Activated naive CD8-positive, alpha-beta T cell treated with anti-CD3 and anti-CD28 coated beads, Interleukin-2, amount 10 ng/mL, durations not matched to agents 7 days and 5 days (primary cell): ENCODE measurements around the gene SMIM10L1. TPM values are rescaled to one million over a fixed set of nuclear protein-coding genes. Genes with fewer than 3 reads are reported as not detected.

ENCODE experiments used
- ATAC-seq: fragments of 150-1000 bp; cut with Tn5 transposase; one replicate; pipeline ENCODE4 v1.10.0; 2021; ENCODE audit warnings: low read depth, moderate library complexity
- POLR2A ChIA-PET: fragments of 350-600 bp; sonication (Branson Sonifier 250); formaldehyde crosslinking; loops from one replicate; lab custom pipeline; 2021; ENCODE audit warnings: antibody characterized with exemption; lab: Charles Lee
- DNase-seq: peaks from one replicate; pipeline ENCODE4 v3.0.0; 2021
- H3K27ac Mint-ChIP-seq: one replicate; pipeline ENCODE4 v1.8.0; 2022; ENCODE audit warnings: mild to moderate bottlenecking, mixed read lengths
- H3K27me3 Mint-ChIP-seq: one replicate; pipeline ENCODE4 v1.8.0; 2022; ENCODE audit warnings: mild to moderate bottlenecking, moderate library complexity, mixed read lengths
- H3K36me3 Mint-ChIP-seq: one replicate; pipeline ENCODE4 v1.8.0; 2021; ENCODE audit warnings: mild to moderate bottlenecking, mixed read lengths
- H3K4me1 Mint-ChIP-seq: one replicate; pipeline ENCODE4 v1.8.0; 2021; ENCODE audit warnings: mixed read lengths
- H3K4me3 Mint-ChIP-seq: one replicate; pipeline ENCODE4 v1.8.0; 2022; ENCODE audit warnings: mild to moderate bottlenecking, moderate library complexity, mixed read lengths
- H3K9me3 Mint-ChIP-seq: one replicate; pipeline ENCODE4 v1.8.0; 2021; ENCODE audit warnings: mixed read lengths
- total RNA-seq, 2 experiments: library from RNA; stranded (reverse); gene quantifications; one replicate each; pipeline ENCODE4 v1.2.3, GENCODE V29; 2021

Gene SMIM10L1
- 10 to 100 TPM; 10.1 to 10.3 TPM for total RNA-seq

DNA sequence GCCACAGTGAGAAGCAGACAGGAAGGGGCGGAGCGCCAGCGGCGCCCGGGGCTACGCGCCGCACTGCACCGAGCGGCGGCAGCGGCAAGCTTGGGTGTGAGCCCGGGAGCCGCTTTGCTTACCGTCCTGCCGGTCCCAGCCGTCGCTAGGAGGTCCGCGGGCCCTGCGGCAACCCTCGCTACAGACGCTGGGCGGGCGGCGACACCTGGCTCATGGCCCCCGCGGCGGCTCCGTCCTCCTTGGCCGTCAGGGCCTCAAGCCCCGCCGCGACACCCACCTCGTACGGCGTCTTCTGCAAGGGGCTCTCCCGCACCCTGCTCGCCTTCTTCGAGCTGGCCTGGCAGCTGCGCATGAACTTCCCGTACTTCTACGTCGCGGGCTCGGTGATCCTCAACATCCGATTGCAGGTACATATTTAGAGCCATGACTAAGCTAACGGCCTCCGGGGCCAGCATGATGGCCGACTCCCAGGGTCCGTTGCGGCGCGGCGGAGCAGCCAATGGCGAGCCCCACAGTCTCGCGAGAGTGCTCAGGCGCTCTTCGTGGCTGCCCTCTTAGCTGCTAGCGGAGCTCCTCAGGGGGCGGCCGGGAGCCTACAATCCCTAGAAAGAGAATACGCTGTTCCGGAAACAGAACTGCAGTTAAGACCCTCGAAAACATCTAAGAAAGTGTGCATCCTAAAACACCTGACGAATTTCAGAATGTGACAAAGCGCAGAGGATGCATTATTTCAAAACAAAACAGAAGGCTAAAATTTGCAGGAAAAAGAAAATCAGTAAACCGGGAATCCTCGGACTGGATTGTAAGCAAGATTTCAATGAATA lies at the start of gene SMIM10L1:
Gene SMIM10L1, plus strand, starts transcription at position 50 of the 824 bp plus-strand sequence. Its CDS starts 163 bp downstream, at position 213.
- Mint-ChIP-seq H3K4me1 (peaks cover 33% of the 10 kb centered on the region), H3K36me3 (peaks cover 55% of the 10 kb centered on the region), H3K27ac (peak within 1 kb of the TSS; percentile 100), H3K4me3 (peak within 1 kb of the TSS; percentile 98), H3K9me3 (no peaks in the 10 kb centered on the region), H3K27me3 (no peaks in the 10 kb centered on the region)
- ATAC-seq: peak; percentile 97
- peak; percentile 89 for DNase-seq
- POLR2A ChIA-PET: interaction anchor here (0.7 to 2.4 kb wide), 10 partner anchors 8 to 1186 kb away, joined by 3 to 17 read pairs (median 5); partner anchors contain the start of genes BORCS5, MAGOHB and PRR4

DNA sequence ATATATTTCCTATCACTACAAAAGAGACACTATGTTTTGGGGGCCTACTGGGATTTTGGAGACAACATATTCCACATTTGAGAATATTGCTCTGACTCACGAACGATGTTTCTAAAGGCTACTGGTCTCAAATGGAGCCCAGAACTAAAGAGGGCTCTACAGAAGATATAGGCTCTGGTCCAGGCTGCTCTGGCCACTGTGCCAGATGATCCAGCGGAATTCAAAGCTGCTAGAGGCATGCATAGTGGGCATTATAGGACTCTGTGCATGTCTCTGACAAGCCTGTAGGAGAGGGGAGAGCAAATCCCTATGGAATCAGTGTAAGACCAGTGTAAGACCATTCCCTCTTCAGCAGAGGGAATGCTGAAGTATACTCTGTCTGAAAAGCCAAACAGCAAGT lies 40.6 kb upstream of the SMIM10L1 start:
- peaks cover 9% of the 10 kb centered on the region for H3K9me3 Mint-ChIP-seq
- peaks cover 44% of the 10 kb centered on the region for H3K36me3 Mint-ChIP-seq
- H3K27me3 Mint-ChIP-seq: no peaks in the 10 kb centered on the region
- no peaks in the 10 kb centered on the region for H3K4me1 Mint-ChIP-seq
- POLR2A ChIA-PET: no interaction called here
- no peak overlapping the region for H3K27ac Mint-ChIP-seq
- ATAC-seq: no peak
- DNase-seq: no peak
- no peak overlapping the region for H3K4me3 Mint-ChIP-seq

DNA sequence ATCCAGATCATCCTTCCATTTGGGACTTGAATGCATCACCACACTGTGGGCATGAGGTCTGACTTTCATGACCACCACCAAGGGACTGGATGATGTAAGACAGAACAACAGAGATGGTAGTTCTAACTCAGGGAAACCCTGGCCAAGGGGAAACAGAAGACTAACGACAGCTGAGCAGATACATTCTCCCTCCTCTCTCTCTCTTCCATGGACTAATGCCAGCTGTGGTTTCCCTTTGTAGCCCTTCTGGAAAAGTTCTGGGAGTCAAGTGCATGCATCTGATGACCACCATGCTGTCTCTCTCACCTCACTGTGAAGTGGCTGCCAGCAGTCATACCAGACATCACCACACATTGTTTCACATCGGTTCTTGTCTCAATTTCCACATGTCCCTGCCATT lies 40.0 kb upstream of the SMIM10L1 start:
- H3K4me1 Mint-ChIP-seq: no peaks in the 10 kb centered on the region
- peaks cover 49% of the 10 kb centered on the region for H3K36me3 Mint-ChIP-seq
- DNase-seq (no peak), ATAC-seq (no peak)
- H3K4me3 Mint-ChIP-seq: no peak overlapping the region
- no peaks in the 10 kb centered on the region for H3K27me3 Mint-ChIP-seq
- H3K27ac Mint-ChIP-seq: no peak overlapping the region
- POLR2A ChIA-PET: no interaction called here
- peaks cover 9% of the 10 kb centered on the region for H3K9me3 Mint-ChIP-seq

DNA sequence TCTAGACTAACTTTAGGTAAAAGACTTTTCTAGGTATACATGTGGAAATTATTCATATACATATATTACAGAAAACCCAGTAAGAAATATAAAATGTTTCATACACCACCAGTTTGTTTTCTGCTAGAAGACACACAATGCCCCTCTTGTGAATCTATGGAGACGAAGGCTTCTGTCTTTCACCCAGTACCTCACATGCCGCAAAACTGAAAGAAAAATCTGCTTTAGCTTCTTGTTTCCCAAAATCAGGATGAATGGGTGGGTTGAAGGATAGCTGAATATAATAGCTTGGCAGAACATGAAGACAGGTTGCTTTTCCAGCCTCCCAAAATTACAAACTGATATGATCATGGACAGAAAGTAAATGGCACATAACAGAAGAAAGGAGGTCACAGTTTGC lies 37.8 kb upstream of the SMIM10L1 start:
- ATAC-seq (no peak), DNase-seq (no peak)
- H3K4me1 Mint-ChIP-seq: no peaks in the 10 kb centered on the region
- H3K27me3 Mint-ChIP-seq: no peaks in the 10 kb centered on the region
- H3K27ac Mint-ChIP-seq: no peak overlapping the region
- peaks cover 9% of the 10 kb centered on the region for H3K9me3 Mint-ChIP-seq
- POLR2A ChIA-PET: no interaction called here
- peaks cover 50% of the 10 kb centered on the region for H3K36me3 Mint-ChIP-seq
- H3K4me3 Mint-ChIP-seq: no peak overlapping the region

DNA sequence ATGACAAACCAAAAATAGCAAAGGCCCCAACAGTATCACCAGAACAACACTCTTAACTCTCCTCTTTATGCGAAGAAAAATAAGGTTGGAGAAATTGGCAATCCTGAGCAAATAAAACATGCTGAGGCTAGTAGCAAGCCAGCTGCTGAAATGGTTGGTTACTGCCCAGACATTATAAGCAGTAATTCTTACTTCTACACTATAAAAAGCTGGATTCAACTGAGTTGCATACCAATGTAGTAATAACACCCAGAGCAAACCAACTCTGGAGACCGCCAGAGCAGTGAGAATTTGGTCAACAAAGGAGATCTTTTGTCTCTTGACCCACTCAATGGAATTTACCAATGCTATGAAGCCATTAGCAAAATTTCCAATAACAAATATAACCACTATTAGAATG lies 37.2 kb upstream of the SMIM10L1 start:
- H3K36me3 Mint-ChIP-seq: peaks cover 43% of the 10 kb centered on the region
- no peak for DNase-seq
- H3K4me3 Mint-ChIP-seq: no peak overlapping the region
- POLR2A ChIA-PET: no interaction called here
- H3K9me3 Mint-ChIP-seq: peaks cover 9% of the 10 kb centered on the region
- no peaks in the 10 kb centered on the region for H3K27me3 Mint-ChIP-seq
- H3K4me1 Mint-ChIP-seq: no peaks in the 10 kb centered on the region
- H3K27ac Mint-ChIP-seq: no peak overlapping the region
- ATAC-seq: no peak

DNA sequence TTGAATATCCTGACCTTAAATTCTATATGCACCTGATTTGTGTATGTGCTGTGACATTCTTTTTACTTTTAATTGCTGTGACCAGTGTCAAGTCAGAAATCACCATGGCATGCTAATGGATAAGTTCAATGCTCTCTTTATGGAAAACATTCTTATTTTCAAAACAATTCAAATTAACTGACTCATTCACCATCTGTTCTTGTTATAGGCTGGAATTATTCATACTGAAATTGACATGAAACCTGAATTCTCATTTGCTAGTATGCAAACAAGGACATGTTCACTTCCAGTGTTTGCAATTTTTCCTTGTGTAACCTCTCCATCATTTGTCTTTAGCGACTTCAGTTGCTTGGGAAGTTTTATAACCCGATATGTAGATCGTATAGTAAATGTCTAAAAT lies 36.7 kb upstream of the SMIM10L1 start, which contains the start of gene TAS2R30:
Gene TAS2R30, minus strand, starts transcription at position 340 of the 400 bp plus-strand sequence. CDS start 400 bp downstream, outside the sequence.
- Mint-ChIP-seq H3K4me1 (no peaks in the 10 kb centered on the region), H3K9me3 (peaks cover 6% of the 10 kb centered on the region), H3K27ac (no peak within 1 kb of the TSS), H3K4me3 (no peak within 1 kb of the TSS), H3K27me3 (no peaks in the 10 kb centered on the region), H3K36me3 (peaks cover 40% of the 10 kb centered on the region)
- no peak for ATAC-seq
- POLR2A ChIA-PET: no interaction called here
- no peak for DNase-seq

DNA sequence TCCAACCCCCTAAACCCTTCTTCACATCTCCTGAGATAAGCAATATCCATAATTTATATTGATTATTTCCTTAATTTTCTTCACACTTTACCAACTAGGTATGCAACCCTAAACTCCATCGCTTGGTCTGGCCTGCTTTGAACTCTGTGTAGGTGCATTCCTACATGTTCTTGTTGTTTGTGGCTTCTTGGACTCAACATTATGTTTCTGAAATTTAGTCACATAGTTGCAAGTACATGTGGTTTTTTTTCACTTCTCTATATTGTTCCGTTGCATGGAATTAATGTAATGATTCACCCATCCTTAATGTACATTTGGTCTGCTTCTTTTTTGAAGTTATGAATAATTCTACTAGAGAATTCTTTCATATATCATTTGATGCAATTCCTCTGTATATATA lies 34.9 kb upstream of the SMIM10L1 start:
- H3K4me1 Mint-ChIP-seq: no peaks in the 10 kb centered on the region
- no peak for DNase-seq
- no peak for ATAC-seq
- peaks cover 45% of the 10 kb centered on the region for H3K36me3 Mint-ChIP-seq
- H3K9me3 Mint-ChIP-seq: peaks cover 4% of the 10 kb centered on the region
- POLR2A ChIA-PET: no interaction called here
- H3K27me3 Mint-ChIP-seq: no peaks in the 10 kb centered on the region
- H3K4me3 Mint-ChIP-seq: no peak overlapping the region
- no peak overlapping the region for H3K27ac Mint-ChIP-seq

DNA sequence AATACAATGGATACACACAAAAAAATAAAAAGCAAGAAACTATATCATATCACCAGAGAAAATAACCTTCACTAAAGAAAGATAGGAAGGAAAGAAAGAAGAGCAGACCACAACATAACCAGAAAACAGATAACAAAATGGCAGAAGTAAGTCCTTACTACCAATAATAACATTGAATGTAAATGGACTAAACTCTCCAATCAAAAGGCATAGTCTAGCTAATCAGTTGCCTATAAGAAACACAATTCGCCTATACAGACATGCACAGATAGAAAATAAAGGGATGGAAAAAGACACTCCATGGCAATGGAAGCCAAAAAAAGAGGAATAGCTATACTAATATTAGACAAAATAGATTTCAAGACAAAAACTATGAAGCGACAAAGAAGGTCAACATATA lies 27.6 kb upstream of the SMIM10L1 start:
- Mint-ChIP-seq H3K27me3 (no peaks in the 10 kb centered on the region), H3K36me3 (peaks cover 50% of the 10 kb centered on the region), H3K9me3 (peaks cover 5% of the 10 kb centered on the region), H3K27ac (no peak overlapping the region), H3K4me3 (no peak overlapping the region), H3K4me1 (no peaks in the 10 kb centered on the region)
- no peak for DNase-seq
- POLR2A ChIA-PET: no interaction called here
- ATAC-seq: no peak

DNA sequence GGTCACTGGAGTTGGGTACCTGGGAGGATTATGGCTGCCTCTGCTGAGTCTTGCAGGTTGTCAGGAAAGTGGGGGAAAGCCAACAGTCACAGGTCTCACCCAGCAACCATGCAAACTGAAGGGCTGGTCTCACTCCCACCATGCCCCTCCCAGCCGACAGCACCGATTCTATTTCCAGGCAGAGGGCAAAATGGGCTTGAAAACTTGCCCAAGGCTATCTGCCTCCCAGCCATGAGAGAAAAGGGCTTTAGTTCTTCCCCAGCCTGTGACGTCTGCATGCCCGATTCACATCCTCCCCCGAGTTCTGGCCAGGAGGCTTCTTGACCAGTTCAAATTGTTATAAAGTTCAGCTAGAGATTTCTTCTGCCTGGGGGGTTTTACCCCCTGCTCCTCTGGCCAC lies 26.7 kb upstream of the SMIM10L1 start:
- DNase-seq: no peak
- no peak for ATAC-seq
- no peaks in the 10 kb centered on the region for H3K4me1 Mint-ChIP-seq
- H3K36me3 Mint-ChIP-seq: peaks cover 51% of the 10 kb centered on the region
- POLR2A ChIA-PET: no interaction called here
- H3K27me3 Mint-ChIP-seq: no peaks in the 10 kb centered on the region
- H3K9me3 Mint-ChIP-seq: peaks cover 5% of the 10 kb centered on the region
- no peak overlapping the region for H3K27ac Mint-ChIP-seq
- H3K4me3 Mint-ChIP-seq: no peak overlapping the region

DNA sequence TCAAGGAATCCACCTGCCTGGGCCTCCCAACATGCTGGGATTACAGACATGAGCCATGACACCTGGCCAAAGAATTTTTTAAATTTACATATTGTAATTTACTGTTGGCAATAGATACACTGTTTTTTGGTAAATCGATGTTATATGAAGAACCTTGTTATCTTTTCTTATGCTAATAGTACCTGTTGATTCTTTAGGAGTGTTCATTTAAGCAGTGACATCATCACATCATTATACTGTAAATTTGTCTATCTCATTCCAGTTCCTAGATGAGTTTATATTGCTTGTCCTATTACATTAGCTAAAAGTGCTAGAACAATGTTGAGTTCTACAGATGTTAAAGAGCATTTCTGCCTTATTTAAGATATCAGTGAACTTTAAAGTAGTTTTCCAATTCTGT lies 23.6 kb upstream of the SMIM10L1 start:
- H3K4me1 Mint-ChIP-seq: peaks cover 2% of the 10 kb centered on the region
- DNase-seq (no peak), ATAC-seq (no peak)
- H3K36me3 Mint-ChIP-seq: peaks cover 43% of the 10 kb centered on the region
- H3K27me3 Mint-ChIP-seq: no peaks in the 10 kb centered on the region
- POLR2A ChIA-PET: no interaction called here
- H3K27ac Mint-ChIP-seq: no peak overlapping the region
- H3K4me3 Mint-ChIP-seq: no peak overlapping the region
- peaks cover 10% of the 10 kb centered on the region for H3K9me3 Mint-ChIP-seq

DNA sequence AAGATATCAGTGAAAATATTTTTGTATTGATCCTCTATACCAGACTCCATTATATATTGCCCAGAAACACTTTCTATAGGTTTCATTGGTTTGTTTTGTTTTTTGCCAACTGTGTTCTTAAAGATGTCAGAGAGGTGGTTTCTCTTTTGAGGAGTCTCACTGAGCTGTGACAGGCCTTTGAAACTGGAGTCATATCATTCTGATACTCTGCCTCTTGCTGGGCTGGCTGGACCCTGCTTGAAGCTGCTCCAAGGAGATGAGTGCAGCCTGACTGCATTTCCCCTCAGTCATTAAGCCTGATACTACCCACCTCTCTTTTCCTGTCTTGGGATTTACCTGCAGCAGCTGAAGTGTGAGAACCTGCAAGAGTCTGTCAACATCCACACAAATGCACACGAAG lies 20.2 kb upstream of the SMIM10L1 start:
- POLR2A ChIA-PET: no interaction called here
- H3K27me3 Mint-ChIP-seq: no peaks in the 10 kb centered on the region
- DNase-seq: no peak

DNA sequence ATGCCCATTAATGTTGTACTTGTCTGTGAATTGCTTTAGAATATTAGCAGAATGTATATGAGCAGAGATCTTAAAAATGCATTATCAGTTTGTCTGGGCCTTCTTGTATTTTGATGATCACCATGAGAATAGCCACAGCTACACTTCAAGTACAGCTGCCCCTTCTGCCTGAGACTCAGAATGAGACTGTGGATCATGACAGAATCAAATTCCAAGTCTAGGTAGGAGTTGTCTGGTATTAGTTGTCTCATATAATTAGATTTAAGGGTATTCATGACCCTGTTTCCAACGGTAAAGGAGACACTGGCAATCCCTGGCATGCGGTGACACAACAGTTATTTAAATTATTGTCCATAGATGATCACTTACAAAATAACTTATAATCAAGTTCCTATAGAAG lies 18.3 kb upstream of the SMIM10L1 start:
- H3K4me1 Mint-ChIP-seq: peaks cover 2% of the 10 kb centered on the region
- H3K9me3 Mint-ChIP-seq: peaks cover 19% of the 10 kb centered on the region
- no peak overlapping the region for H3K4me3 Mint-ChIP-seq
- DNase-seq: no peak
- H3K36me3 Mint-ChIP-seq: peaks cover 43% of the 10 kb centered on the region
- no peak overlapping the region for H3K27ac Mint-ChIP-seq
- no peak for ATAC-seq
- POLR2A ChIA-PET: no interaction called here
- no peaks in the 10 kb centered on the region for H3K27me3 Mint-ChIP-seq

More for the DNA sequence above, 20.2 kb upstream of the SMIM10L1 start:
- Mint-ChIP-seq H3K9me3 (peaks cover 11% of the 10 kb centered on the region), H3K4me1 (peaks cover 2% of the 10 kb centered on the region), H3K4me3 (no peak overlapping the region), H3K27ac (no peak overlapping the region), H3K36me3 (peaks cover 38% of the 10 kb centered on the region)
- no peak for ATAC-seq

DNA sequence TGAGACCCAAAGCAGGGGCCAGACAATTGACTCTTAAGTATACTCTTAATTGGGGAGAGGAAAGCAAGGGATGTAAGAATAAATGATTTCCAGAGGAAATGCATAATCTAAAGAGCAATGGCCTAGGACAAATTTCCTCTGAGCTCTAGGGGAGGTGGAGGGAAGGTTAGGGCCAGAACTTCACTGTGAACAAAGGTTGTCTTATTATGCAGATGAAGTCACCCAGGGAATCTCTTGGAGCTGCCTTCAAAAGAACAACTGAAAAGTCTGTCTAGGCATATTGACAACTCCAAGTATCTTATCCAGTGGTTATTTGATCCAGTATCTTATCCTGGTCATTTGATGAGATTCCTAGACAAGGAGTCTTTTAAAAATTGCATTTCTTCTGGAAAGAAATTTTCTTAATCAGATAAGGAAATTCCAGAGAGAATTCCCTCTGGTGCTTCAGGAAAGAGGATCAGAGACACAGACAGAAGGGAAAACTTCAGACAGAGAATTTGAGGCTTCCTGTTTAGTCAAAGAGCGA lies 16.5 kb upstream of the SMIM10L1 start:
- ATAC-seq: no peak
- POLR2A ChIA-PET: interaction anchor here (0.8 kb wide), 1 partner anchor 16 kb away, joined by 3 read pairs; the partner anchor contains the start of gene SMIM10L1
- H3K27me3 Mint-ChIP-seq: no peaks in the 10 kb centered on the region
- no peak for DNase-seq
- peaks cover 53% of the 10 kb centered on the region for H3K36me3 Mint-ChIP-seq
- H3K4me3 Mint-ChIP-seq: no peak overlapping the region
- peaks cover 19% of the 10 kb centered on the region for H3K9me3 Mint-ChIP-seq
- H3K27ac Mint-ChIP-seq: no peak overlapping the region
- peaks cover 2% of the 10 kb centered on the region for H3K4me1 Mint-ChIP-seq
